8988T (cell line): ENCODE data around the gene RPS6KA1.
"Not testable (repeated sequence)": the region's sequence is repeated elsewhere in the genome, so short reads cannot be mapped to it uniquely, and the experiment has no call there.

Experiments
- DNase-seq: peaks from one replicate; pipeline ENCODE4 v3.0.0; 2011

RPS6KA1 gene

GRCh38 chr1:26603856-26604255 lies 74.3 kb downstream of the RPS6KA1 start:
- DNase-seq, result no peak

GRCh38 chr1:26607186-26607585 lies 77.6 kb downstream of the RPS6KA1 start:
- no peak for DNase-seq

GRCh38 chr1:26608895-26609294 lies 79.3 kb downstream of the RPS6KA1 start:
- no peak for DNase-seq

GRCh38 chr1:26610781-26611180 lies 81.2 kb downstream of the RPS6KA1 start:
- DNase-seq, result no peak

- DNase-seq, result not testable (repeated sequence)
These were observed 83.1 kb downstream of the RPS6KA1 start for GRCh38 chr1:26612627-26613026.

- no peak for DNase-seq
These were observed 85.3 kb downstream of the RPS6KA1 start for GRCh38 chr1:26614655-26615411.

GRCh38 chr1:26616881-26617280 lies 87.3 kb downstream of the RPS6KA1 start:
- DNase-seq, result no peak

GRCh38 chr1:26618561-26618960 lies 89.0 kb downstream of the RPS6KA1 start:
- DNase-seq, result no peak
